T-cell (primary cell): Measurements from ENCODE around the gene WSB1. TPM values are rescaled to one million over a fixed set of nuclear protein-coding genes. Genes with fewer than 3 reads are reported as not detected.

Experiments
- ATAC-seq, 4 experiments: fragments of 200-7000 bp in 3 of 4; fragments of 150-1000 bp in 1 of 4; cut with Tn5 transposase; replicated peaks in 1 of 4; 1 replicate in 3 of 4; 2 replicates in 1 of 4; pipeline ENCODE4 v1.10.0; 2021; ENCODE audit warnings: moderate library complexity in 3 of 4, mild to moderate bottlenecking in 2 of 4, moderate number of reproducible peaks in 1 of 4
- CTCF ChIA-PET, 2 donors: fragments of 300-600 bp; sonication (Branson Sonifier 250); formaldehyde crosslinking; loops; one replicate each; lab custom pipeline; 2022; ENCODE audit warnings: antibody characterized with exemption in 2 of 2; lab: Charles Lee
- POLR2A ChIA-PET, 2 donors: fragments of 300-600 bp; sonication (Branson Sonifier 250); formaldehyde crosslinking; loops; one replicate each; lab custom pipeline; 2022; ENCODE audit warnings: antibody characterized with exemption in 2 of 2; lab: Charles Lee
- DNase-seq, 35 experiments: peaks; one replicate each; pipeline versions ENCODE4 v3.0.0 to v3.0.0-alpha.2; 2013 to 2023
- H3K27ac ChIP-seq: one replicate; pipeline ENCODE4 v1.5.1; 2013; ENCODE audit warnings: low read length
- H3K27me3 ChIP-seq, 2 experiments: replicated peaks in 1 of 2; 1 replicate in 1 of 2; 2 replicates in 1 of 2; pipeline versions ENCODE4 v1.6.1 to v1.7.0; 2013; ENCODE audit warnings: low read length in 1 of 2, mixed read lengths in 1 of 2; ENCODE audit not compliant: control insufficient read depth in 2 of 2, insufficient read depth in 2 of 2; ENCODE audit errors: extremely low read depth in 1 of 2
- H3K36me3 ChIP-seq, 2 donors: 1 replicate in 1 of 2; 2 replicates in 1 of 2; pipeline versions ENCODE4 v1.6.1 to v1.7.0; 2013; ENCODE audit warnings: low read length in 1 of 2; ENCODE audit not compliant: control insufficient read depth in 2 of 2, insufficient read depth in 1 of 2; ENCODE audit errors: extremely low read depth in 1 of 2
- H3K4me1 ChIP-seq, 2 experiments: 1 replicate in 1 of 2; 2 replicates in 1 of 2; pipeline versions ENCODE4 v1.6.1 to v1.7.0; 2013; ENCODE audit warnings: low read length in 2 of 2, mixed read lengths in 1 of 2; ENCODE audit not compliant: insufficient read depth in 2 of 2, control insufficient read depth in 1 of 2; ENCODE audit errors: extremely low read depth in 1 of 2
- H3K4me3 ChIP-seq, 2 donors: 1 replicate in 1 of 2; 2 replicates in 1 of 2; pipeline versions ENCODE4 v1.5.1 to v1.7.0; 2013; ENCODE audit warnings: mild to moderate bottlenecking in 2 of 2, low read length in 1 of 2, moderate library complexity in 1 of 2; ENCODE audit not compliant: control insufficient read depth in 1 of 2; ENCODE audit errors: extremely low read depth in 1 of 2
- H3K9me3 ChIP-seq: 2 replicates; pipeline ENCODE4 v1.7.0; 2013
- H3K27ac Mint-ChIP-seq, 2 donors: one replicate each; pipeline ENCODE4 v1.8.0; 2020 to 2021; ENCODE audit warnings: mild to moderate bottlenecking in 2 of 2, mixed read lengths in 2 of 2
- H3K27me3 Mint-ChIP-seq, 2 donors: one replicate each; pipeline ENCODE4 v1.8.0; 2021 to 2022; ENCODE audit warnings: mixed read lengths in 2 of 2
- H3K36me3 Mint-ChIP-seq: one replicate; pipeline ENCODE4 v1.8.0; 2021; ENCODE audit warnings: mixed read lengths
- H3K4me1 Mint-ChIP-seq, 3 donors: one replicate each; pipeline ENCODE4 v1.8.0; 2020 to 2022; ENCODE audit warnings: mixed read lengths in 3 of 3, mild to moderate bottlenecking in 1 of 3
- H3K4me3 Mint-ChIP-seq, 3 donors: one replicate each; pipeline ENCODE4 v1.8.0; 2020 to 2022; ENCODE audit warnings: mild to moderate bottlenecking in 3 of 3, mixed read lengths in 3 of 3, moderate library complexity in 3 of 3
- H3K9me3 Mint-ChIP-seq, 3 donors: one replicate each; pipeline ENCODE4 v1.8.0; 2020 to 2022; ENCODE audit warnings: mixed read lengths in 3 of 3
- WGBS: methylation state at CpG from one replicate; pipeline ENCODE4 v1.1.5; 2013; ENCODE audit warnings: missing lambda C conversion rate; ENCODE audit not compliant: insufficient coverage; 5-methylcytosine and 5-hydroxymethylcytosine counted together
- total RNA-seq, 35 experiments: library from RNA in 6 of 35; stranded (reverse) in 6 of 35; fragments of 120-200 nt in 1 of 35; gene quantifications; one replicate each; pipeline versions ENCODE4 v1.2.1 to v1.2.4 and lab custom pipeline; 2013 to 2026

Gene WSB1
- total RNA-seq, 5 donors from 2014 or later (not counting 1 experiment from before 2014, with no cell fraction given) = 103 to 142 (median 115) TPM

DNA sequence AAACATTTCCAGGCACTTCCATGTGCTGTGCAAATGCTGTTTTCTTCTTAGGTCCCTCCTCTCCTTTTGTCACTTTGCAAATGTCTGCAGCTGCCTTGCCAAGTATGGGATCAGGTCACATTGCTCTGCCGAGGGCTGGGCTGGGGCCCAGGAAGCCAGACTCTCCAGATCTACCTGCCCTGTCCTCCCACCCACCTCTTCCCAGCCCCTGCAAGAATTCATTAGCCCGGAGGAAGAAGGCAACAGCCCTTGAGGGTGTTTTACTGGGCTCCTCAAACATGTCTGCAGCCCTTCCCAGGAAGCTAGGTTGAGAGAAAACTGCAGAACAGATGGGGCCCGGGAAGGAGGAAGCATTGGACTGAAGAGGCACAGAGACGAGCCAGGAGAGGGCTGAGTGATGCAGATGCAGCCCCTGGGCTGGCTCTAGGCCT, 47.1 kb downstream of the WSB1 start:
- Mint-ChIP-seq H3K4me1 (peaks cover 0 to 8% (median 5%) of the 10 kb centered on the region in 3 donors), H3K27ac (no peak overlapping the region), H3K4me3 (no peak overlapping the region), H3K9me3 (no peaks in the 10 kb centered on the region), H3K36me3 (no peaks in the 10 kb centered on the region), H3K27me3 (peaks cover 6 to 9% of the 10 kb centered on the region in 2 donors)
- Histone ChIP-seq H3K9me3 (no peaks in the 10 kb centered on the region), H3K4me3 (no peak overlapping the region), H3K36me3 (no peaks in the 10 kb centered on the region), H3K27me3 (peaks cover 0 to 16% of the 10 kb centered on the region in 2 experiments), H3K4me1 (no peaks in the 10 kb centered on the region), H3K27ac (no peak overlapping the region)
- ATAC-seq (no peak), DNase-seq (no peak)
- ChIA-PET POLR2A (no interaction called here), CTCF (interaction anchor here in 1 of 2 donors (0.6 to 1.0 kb wide), 3 partner anchors 8 to 45 kb away, joined by 3 to 4 read pairs (median 3); no protein-coding TSS in a partner anchor)
- 66% methylated on average over 3 of the region's 4 CpGs for WGBS

GRCh38 chr17:27342059-27342458, 48.1 kb downstream of the WSB1 start:
- peaks cover 0 to 16% of the 10 kb centered on the region in 2 experiments for H3K27me3 ChIP-seq
- Mint-ChIP-seq H3K27me3 (peaks cover 3 to 9% of the 10 kb centered on the region in 2 donors), H3K4me3 (no peak overlapping the region), H3K36me3 (no peaks in the 10 kb centered on the region), H3K27ac (no peak overlapping the region), H3K4me1 (peaks cover 0 to 14% (median 5%) of the 10 kb centered on the region in 3 donors), H3K9me3 (no peaks in the 10 kb centered on the region)
- no peak overlapping the region for H3K27ac ChIP-seq
- no peak overlapping the region for H3K4me3 ChIP-seq
- no peaks in the 10 kb centered on the region for H3K4me1 ChIP-seq
- no peaks in the 10 kb centered on the region for H3K9me3 ChIP-seq
- ChIA-PET CTCF (no interaction called here), POLR2A (no interaction called here)
- no peak for DNase-seq
- H3K36me3 ChIP-seq = no peaks in the 10 kb centered on the region
- no peak for ATAC-seq
- no CpG with 5 or more reads among the region's 4 CpGs for WGBS

DNA sequence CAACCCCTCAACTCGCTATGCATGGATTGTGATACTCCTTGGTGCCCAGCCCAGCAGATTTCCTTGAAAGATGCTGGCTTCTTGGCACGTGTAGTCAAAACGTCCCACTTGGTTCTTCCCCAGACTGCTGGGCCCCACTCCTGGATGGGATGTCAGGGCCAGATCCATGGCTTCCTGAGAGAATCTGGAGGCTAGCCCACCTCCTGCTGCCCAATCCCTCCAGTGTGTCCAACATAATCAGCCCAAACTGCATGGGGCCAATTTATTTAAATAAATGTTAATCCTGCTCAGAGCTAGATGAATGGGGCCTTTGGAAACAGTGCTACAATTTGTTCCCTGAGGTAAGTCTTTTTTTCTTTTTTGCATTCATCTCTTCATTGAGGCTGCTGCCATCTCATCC, 49.4 kb downstream of the WSB1 start:
- peaks cover 3 to 9% of the 10 kb centered on the region in 2 donors for H3K27me3 Mint-ChIP-seq
- Histone ChIP-seq H3K4me3 (no peak overlapping the region), H3K4me1 (no peaks in the 10 kb centered on the region), H3K27me3 (peaks cover 0 to 16% of the 10 kb centered on the region in 2 experiments), H3K9me3 (no peaks in the 10 kb centered on the region), H3K27ac (no peak overlapping the region), H3K36me3 (no peaks in the 10 kb centered on the region)
- WGBS = 94% methylated on average over 3 of the region's 3 CpGs
- ChIA-PET POLR2A (interaction anchor here in 1 of 2 donors (0.7 kb wide), 1 partner anchor 50 kb away, joined by 3 read pairs; the partner anchor contains the start of gene WSB1), CTCF (no interaction called here)
- no peak for ATAC-seq
- H3K4me1 Mint-ChIP-seq = peaks cover 0 to 19% (median 9%) of the 10 kb centered on the region in 3 donors
- H3K9me3 Mint-ChIP-seq = no peaks in the 10 kb centered on the region
- H3K4me3 Mint-ChIP-seq = no peak overlapping the region
- H3K36me3 Mint-ChIP-seq = no peaks in the 10 kb centered on the region
- H3K27ac Mint-ChIP-seq = no peak overlapping the region
- DNase-seq = no peak

DNA sequence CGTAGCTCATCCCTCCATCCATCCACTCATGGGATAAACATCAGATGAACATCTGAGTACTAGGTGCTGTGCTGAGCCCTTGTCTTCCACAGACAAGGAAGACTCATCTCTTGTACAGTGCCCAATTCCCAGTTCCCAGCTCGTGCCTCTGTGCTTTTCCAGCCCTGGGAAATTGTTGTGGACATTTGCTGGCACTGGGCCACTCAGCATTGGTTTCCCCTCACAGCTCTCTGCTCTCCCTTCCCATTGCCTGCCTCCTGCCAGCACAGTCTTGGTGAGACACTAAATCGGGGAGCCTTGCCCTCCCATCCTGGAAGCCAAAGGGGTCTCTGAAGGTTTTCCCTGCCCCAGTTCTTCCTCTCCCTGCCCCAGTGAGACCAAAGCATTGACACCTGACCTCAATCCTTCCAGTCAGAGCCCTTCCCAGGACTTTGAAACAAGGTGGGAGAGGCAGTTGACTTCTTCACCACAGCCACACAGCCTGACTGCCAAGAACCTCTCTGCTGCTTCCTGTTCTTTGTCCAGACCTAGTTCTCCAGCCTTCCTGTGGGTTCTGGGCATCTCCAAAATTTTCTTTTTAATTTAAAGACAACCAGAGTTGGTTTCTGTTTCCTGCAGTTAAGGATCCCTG, 50.2 kb downstream of the WSB1 start:
- peaks cover 0 to 25% (median 12%) of the 10 kb centered on the region in 3 donors for H3K4me1 Mint-ChIP-seq
- DNase-seq (no peak), ATAC-seq (no peak)
- no peaks in the 10 kb centered on the region for H3K36me3 Mint-ChIP-seq
- H3K27ac ChIP-seq = no peak overlapping the region
- H3K36me3 ChIP-seq = no peaks in the 10 kb centered on the region
- no peaks in the 10 kb centered on the region for H3K9me3 Mint-ChIP-seq
- H3K4me3 ChIP-seq = no peak overlapping the region
- no peak overlapping the region for H3K27ac Mint-ChIP-seq
- H3K4me1 ChIP-seq = peaks cover 0 to 4% of the 10 kb centered on the region in 2 experiments
- peaks cover 3 to 9% of the 10 kb centered on the region in 2 donors for H3K27me3 Mint-ChIP-seq
- H3K27me3 ChIP-seq = peaks cover 0 to 16% of the 10 kb centered on the region in 2 experiments
- no peak overlapping the region for H3K4me3 Mint-ChIP-seq
- ChIA-PET CTCF (interaction anchor here in 1 of 2 donors (0.8 kb wide), 1 partner anchor 32 kb away, joined by 3 read pairs; no protein-coding TSS in a partner anchor), POLR2A (no interaction called here)
- H3K9me3 ChIP-seq = no peaks in the 10 kb centered on the region
- WGBS = 17% methylated on average over 2 of the region's 3 CpGs

GRCh38 chr17:27345141-27345904, 51.4 kb downstream of the WSB1 start:
- no peak for ATAC-seq

DNA sequence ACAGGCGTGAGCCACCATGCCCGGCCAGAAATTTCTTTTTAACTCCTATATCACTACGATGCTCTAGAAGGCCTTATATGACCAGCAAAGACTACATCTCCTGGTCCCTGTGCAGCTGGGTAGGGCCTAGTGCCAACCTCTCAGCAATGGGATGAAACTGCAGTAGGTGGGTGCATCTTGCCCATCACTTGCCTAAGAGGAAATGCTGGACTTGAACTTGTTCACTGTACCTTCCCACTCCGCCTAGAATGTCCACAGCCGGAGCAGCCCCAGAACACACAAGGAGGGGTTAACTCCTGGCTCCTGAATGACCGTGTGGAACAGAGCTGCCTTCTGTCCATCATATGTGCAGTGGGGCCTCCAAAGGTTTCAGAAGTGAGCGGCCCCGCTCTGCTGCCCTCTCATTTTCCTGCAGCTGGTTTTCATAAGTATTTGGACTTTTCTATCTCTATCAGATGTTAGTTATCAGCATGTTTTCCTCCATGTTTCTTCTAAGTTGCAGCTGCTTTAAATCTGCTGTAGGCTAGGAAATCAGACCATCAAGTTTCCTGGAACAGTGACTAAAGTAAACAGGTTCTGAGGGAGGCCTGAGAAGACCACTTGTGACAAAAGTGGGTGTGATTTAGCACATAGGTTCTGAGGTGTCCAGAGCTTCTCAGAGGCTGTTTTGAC, 52.5 kb downstream of the WSB1 start:
- POLR2A ChIA-PET = no interaction called here
- Histone ChIP-seq H3K36me3 (no peaks in the 10 kb centered on the region), H3K27me3 (peaks cover 0 to 16% of the 10 kb centered on the region in 2 experiments), H3K4me1 (peaks cover 0 to 6% of the 10 kb centered on the region in 2 experiments), H3K9me3 (no peaks in the 10 kb centered on the region), H3K4me3 (no peak overlapping the region), H3K27ac (no peak overlapping the region)
- CTCF ChIA-PET = no interaction called here
- Mint-ChIP-seq H3K27me3 (peaks cover 3 to 9% of the 10 kb centered on the region in 2 donors), H3K4me3 (no peak overlapping the region), H3K27ac (no peak overlapping the region), H3K9me3 (no peaks in the 10 kb centered on the region), H3K4me1 (peaks cover 0 to 16% (median 10%) of the 10 kb centered on the region in 3 donors), H3K36me3 (no peaks in the 10 kb centered on the region)
- DNase-seq (no peak), ATAC-seq (no peak)
- WGBS = 92% methylated on average over 6 of the region's 8 CpGs

More at GRCh38 chr17:27345141-27345904, 51.4 kb downstream of the WSB1 start:
- Mint-ChIP-seq H3K4me1 (peaks cover 0 to 17% (median 10%) of the 10 kb centered on the region in 3 donors), H3K4me3 (no peak overlapping the region), H3K27ac (no peak overlapping the region), H3K27me3 (peaks cover 3 to 9% of the 10 kb centered on the region in 2 donors), H3K36me3 (no peaks in the 10 kb centered on the region), H3K9me3 (no peaks in the 10 kb centered on the region)
- POLR2A ChIA-PET = no interaction called here
- Histone ChIP-seq H3K27ac (no peak overlapping the region), H3K4me3 (no peak overlapping the region), H3K4me1 (peaks cover 0 to 6% of the 10 kb centered on the region in 2 experiments), H3K9me3 (no peaks in the 10 kb centered on the region), H3K36me3 (no peaks in the 10 kb centered on the region), H3K27me3 (peaks cover 0 to 16% of the 10 kb centered on the region in 2 experiments)
- DNase-seq = no peak
- 85% methylated on average over 13 of the region's 17 CpGs for WGBS
- CTCF ChIA-PET = no interaction called here
